ENCODE results near the gene CES2. TPM values are rescaled to one million over a fixed set of nuclear protein-coding genes. Genes with fewer than 3 reads are reported as not detected.

The CES2 gene
- total and polyA plus RNA-seq, 2 of the 8 experiments (the other 6 are each of a cell fraction or from before 2014, with no cell fraction given), result 8.6 to 14.7 TPM

- TF ChIP-seq NANOG (IDR thresholded peaks at IDR 0.05; ENCODE audit: insufficient read depth, low read depth, low read length, poor library complexity, severe bottlenecking), result no peak
- TF ChIP-seq RAD21 (IDR thresholded peaks at IDR 0.05 in 1 of 2, conservative IDR thresholded peaks at IDR 0.05 in 1 of 2; ENCODE audit: low read depth in 2 of 2, low read length in 2 of 2), result no peak
- no peak for TF ChIP-seq CTCF (IDR thresholded peaks at IDR 0.05; ENCODE audit: control extremely low read depth in 1 of 3, insufficient read depth in 1 of 3, low read depth in 1 of 3, low read length in 3 of 3)
- no peak for TF ChIP-seq JUND (IDR thresholded peaks at IDR 0.05; ENCODE audit: low read length)
- no peak for TF ChIP-seq MAX (IDR thresholded peaks at IDR 0.05)
Measured at GRCh38 chr16:66937725-66938337, 2.5 kb downstream of the CES2 start (continued).

Measured in H1 (cell line).